Measurements from ENCODE around the gene OR2Y1.

The OR2Y1 gene

DNA sequence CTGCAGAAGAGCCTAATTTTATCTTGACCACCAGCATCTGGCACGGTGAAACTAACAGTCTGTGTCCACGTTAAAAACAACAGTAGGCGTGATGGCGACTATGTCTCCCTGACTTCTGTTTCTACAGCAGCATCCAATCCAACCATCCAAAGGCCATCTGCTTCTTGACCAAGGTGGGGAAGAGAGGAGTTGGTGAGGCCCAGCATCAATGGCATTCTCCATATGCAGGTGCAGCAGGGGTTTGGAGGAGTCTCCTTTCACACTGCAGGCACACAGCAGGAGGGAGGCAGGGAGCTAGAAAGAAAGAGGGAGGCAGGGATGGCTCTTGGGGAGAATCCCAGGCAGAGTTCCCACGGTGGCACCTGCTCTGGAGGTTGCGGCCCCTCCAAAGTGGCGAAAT lies 35.8 kb upstream of the OR2Y1 start:
- H3K9me2 ChIP-seq (ENCODE audit: low read depth, low read length) = no peaks in the 10 kb centered on the region
- no peaks in the 10 kb centered on the region for H4K20me1 ChIP-seq (ENCODE audit: insufficient read depth, low read length)
- H3K36me3 ChIP-seq (ENCODE audit: insufficient read depth, low read length) = no peaks in the 10 kb centered on the region
- TF ChIP-seq EZH2 (IDR thresholded peaks at IDR 0.05; ENCODE audit: borderline replicate concordance, low read length) = no peak
- TF ChIP-seq, protein P1, sequence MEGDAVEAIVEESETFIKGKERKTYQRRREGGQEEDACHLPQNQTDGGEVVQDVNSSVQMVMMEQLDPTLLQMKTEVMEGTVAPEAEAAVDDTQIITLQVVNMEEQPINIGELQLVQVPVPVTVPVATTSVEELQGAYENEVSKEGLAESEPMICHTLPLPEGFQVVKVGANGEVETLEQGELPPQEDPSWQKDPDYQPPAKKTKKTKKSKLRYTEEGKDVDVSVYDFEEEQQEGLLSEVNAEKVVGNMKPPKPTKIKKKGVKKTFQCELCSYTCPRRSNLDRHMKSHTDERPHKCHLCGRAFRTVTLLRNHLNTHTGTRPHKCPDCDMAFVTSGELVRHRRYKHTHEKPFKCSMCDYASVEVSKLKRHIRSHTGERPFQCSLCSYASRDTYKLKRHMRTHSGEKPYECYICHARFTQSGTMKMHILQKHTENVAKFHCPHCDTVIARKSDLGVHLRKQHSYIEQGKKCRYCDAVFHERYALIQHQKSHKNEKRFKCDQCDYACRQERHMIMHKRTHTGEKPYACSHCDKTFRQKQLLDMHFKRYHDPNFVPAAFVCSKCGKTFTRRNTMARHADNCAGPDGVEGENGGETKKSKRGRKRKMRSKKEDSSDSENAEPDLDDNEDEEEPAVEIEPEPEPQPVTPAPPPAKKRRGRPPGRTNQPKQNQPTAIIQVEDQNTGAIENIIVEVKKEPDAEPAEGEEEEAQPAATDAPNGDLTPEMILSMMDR (IDR thresholded peaks at IDR 0.05; ENCODE audit: low read length) = no peak
- no peaks in the 10 kb centered on the region for H3K4me1 ChIP-seq (ENCODE audit: insufficient read depth, low read length, severe bottlenecking)
- no peak overlapping the region for H2AFZ ChIP-seq (ENCODE audit: low read length)
- H3K4me2 ChIP-seq (ENCODE audit: low read length) = no peak overlapping the region
- H3K9me3 ChIP-seq (ENCODE audit: low read length) = peaks cover 4% of the 10 kb centered on the region; the same call in 1 of the 2 replicates
- H3K27ac ChIP-seq (ENCODE audit: low read depth, low read length, poor library complexity, severe bottlenecking) = no peak overlapping the region
- no peaks in the 10 kb centered on the region for H3K79me2 ChIP-seq (ENCODE audit: insufficient read depth, low read length)
- no peaks in the 10 kb centered on the region for H3K27me3 ChIP-seq (ENCODE audit: insufficient read depth, low read length)
- H3K9ac ChIP-seq (ENCODE audit: low read length) = no peak overlapping the region
- no peak overlapping the region for H3K4me3 ChIP-seq (ENCODE audit: low read depth, low read length, poor library complexity, severe bottlenecking)
- H3F3A ChIP-seq (ENCODE audit: insufficient read depth, low read length) = no peaks in the 10 kb centered on the region

DNA sequence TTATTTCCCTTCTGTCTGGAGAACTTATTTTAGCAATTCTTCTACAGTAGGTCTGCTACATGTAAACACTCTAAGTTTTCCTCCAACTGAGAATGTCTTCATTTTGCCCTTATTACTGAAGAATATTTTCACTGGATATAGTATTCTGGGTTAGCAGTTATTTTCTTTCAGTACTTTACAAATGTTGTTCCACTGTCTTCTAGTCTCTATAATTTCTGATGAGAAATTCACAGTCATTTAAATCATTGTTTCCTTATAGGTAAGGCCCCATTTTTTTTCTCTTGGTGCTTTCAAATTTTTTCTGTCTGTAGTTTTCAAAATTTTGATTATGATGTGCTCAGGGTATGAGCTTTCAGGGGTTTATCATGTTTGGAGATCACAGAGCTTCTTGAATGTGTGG lies 32.0 kb upstream of the OR2Y1 start:
- H2AFZ ChIP-seq (ENCODE audit: low read length) = no peak overlapping the region
- no peaks in the 10 kb centered on the region for H4K20me1 ChIP-seq (ENCODE audit: insufficient read depth, low read length)
- H3F3A ChIP-seq (ENCODE audit: insufficient read depth, low read length) = no peaks in the 10 kb centered on the region
- H3K4me2 ChIP-seq (ENCODE audit: low read length) = no peak overlapping the region
- H3K27ac ChIP-seq (ENCODE audit: low read depth, low read length, poor library complexity, severe bottlenecking) = no peak overlapping the region
- H3K79me2 ChIP-seq (ENCODE audit: insufficient read depth, low read length) = no peaks in the 10 kb centered on the region
- H3K9me2 ChIP-seq (ENCODE audit: low read depth, low read length) = no peaks in the 10 kb centered on the region
- peaks cover 4% of the 10 kb centered on the region; the same call in 1 of the 2 replicates for H3K9me3 ChIP-seq (ENCODE audit: low read length)
- TF ChIP-seq, protein P1 (IDR thresholded peaks at IDR 0.05; ENCODE audit: low read length) = no peak
- H3K9ac ChIP-seq (ENCODE audit: low read length) = no peak overlapping the region
- H3K4me1 ChIP-seq (ENCODE audit: insufficient read depth, low read length, severe bottlenecking) = no peaks in the 10 kb centered on the region
- H3K4me3 ChIP-seq (ENCODE audit: low read depth, low read length, poor library complexity, severe bottlenecking) = no peak overlapping the region
- no peaks in the 10 kb centered on the region for H3K27me3 ChIP-seq (ENCODE audit: insufficient read depth, low read length)
- no peaks in the 10 kb centered on the region for H3K36me3 ChIP-seq (ENCODE audit: insufficient read depth, low read length)

DNA sequence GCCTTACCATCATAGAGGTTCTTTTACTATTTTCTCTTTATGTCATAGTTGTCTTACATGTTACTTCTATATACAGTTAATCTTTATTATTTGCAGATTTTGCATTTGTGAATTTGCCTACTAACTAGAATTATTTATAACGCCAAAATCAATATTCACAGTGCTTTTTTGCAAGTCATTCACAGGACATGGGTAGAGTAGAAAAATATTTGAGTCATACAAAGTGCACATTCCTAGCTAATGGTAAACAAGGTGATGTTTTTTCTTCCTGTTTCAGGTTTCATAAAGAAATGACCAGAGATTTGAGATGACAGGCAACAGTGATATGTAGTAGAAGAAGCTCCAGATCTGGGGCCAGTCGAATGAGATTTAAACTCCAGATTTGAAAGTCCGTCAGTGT lies 30.0 kb upstream of the OR2Y1 start:
- no peak overlapping the region for H3K4me2 ChIP-seq (ENCODE audit: low read length)

DNA sequence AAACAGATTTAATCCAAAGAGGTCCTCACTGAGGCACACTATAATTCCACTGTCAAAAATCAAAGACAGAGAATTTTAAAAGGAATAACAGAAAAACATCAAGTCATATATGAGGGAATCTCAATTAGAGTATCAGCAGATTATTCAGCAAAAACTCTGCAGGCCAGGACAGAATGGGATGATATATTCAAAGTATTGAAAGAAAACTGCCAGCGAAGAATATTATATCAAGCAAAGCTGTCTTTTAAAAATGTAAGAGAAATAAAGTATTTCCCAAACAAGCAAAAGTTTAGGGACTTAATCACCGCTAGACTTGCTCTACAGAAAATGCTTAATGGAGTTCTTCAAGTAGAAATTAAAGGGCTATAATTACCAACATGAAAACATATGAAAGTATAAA lies 15.7 kb upstream of the OR2Y1 start:
- Histone ChIP-seq H3F3A (ENCODE audit: insufficient read depth, low read length) (no peaks in the 10 kb centered on the region), H3K27ac (ENCODE audit: low read depth, low read length, poor library complexity, severe bottlenecking) (no peak overlapping the region), H3K9ac (ENCODE audit: low read length) (no peak overlapping the region), H3K79me2 (ENCODE audit: insufficient read depth, low read length) (no peaks in the 10 kb centered on the region), H3K36me3 (ENCODE audit: insufficient read depth, low read length) (no peaks in the 10 kb centered on the region), H2AFZ (ENCODE audit: low read length) (no peak overlapping the region), H3K9me3 (ENCODE audit: low read length) (no peaks in the 10 kb centered on the region), H3K4me2 (ENCODE audit: low read length) (no peak overlapping the region), H3K27me3 (ENCODE audit: insufficient read depth, low read length) (no peaks in the 10 kb centered on the region), H3K4me3 (ENCODE audit: low read depth, low read length, poor library complexity, severe bottlenecking) (no peak overlapping the region), H3K9me2 (ENCODE audit: low read depth, low read length) (no peaks in the 10 kb centered on the region), H4K20me1 (ENCODE audit: insufficient read depth, low read length) (no peaks in the 10 kb centered on the region), H3K4me1 (ENCODE audit: insufficient read depth, low read length, severe bottlenecking) (no peaks in the 10 kb centered on the region)
- TF ChIP-seq, protein P1 (IDR thresholded peaks at IDR 0.05; ENCODE audit: low read length) = no peak
- no peak for TF ChIP-seq EZH2 (IDR thresholded peaks at IDR 0.05; ENCODE audit: borderline replicate concordance, low read length)

More for the DNA sequence above, 30.0 kb upstream of the OR2Y1 start:
- Histone ChIP-seq H3K79me2 (ENCODE audit: insufficient read depth, low read length) (no peaks in the 10 kb centered on the region), H3K36me3 (ENCODE audit: insufficient read depth, low read length) (no peaks in the 10 kb centered on the region), H3F3A (ENCODE audit: insufficient read depth, low read length) (no peaks in the 10 kb centered on the region), H3K4me1 (ENCODE audit: insufficient read depth, low read length, severe bottlenecking) (no peaks in the 10 kb centered on the region), H3K27me3 (ENCODE audit: insufficient read depth, low read length) (no peaks in the 10 kb centered on the region), H3K27ac (ENCODE audit: low read depth, low read length, poor library complexity, severe bottlenecking) (no peak overlapping the region), H3K4me3 (ENCODE audit: low read depth, low read length, poor library complexity, severe bottlenecking) (no peak overlapping the region), H3K9me3 (ENCODE audit: low read length) (peaks cover 4% of the 10 kb centered on the region; the same call in 1 of the 2 replicates), H2AFZ (ENCODE audit: low read length) (no peak overlapping the region), H4K20me1 (ENCODE audit: insufficient read depth, low read length) (no peaks in the 10 kb centered on the region), H3K9ac (ENCODE audit: low read length) (no peak overlapping the region), H3K9me2 (ENCODE audit: low read depth, low read length) (no peaks in the 10 kb centered on the region)
- TF ChIP-seq EZH2 (IDR thresholded peaks at IDR 0.05; ENCODE audit: borderline replicate concordance, low read length) = no peak

All from OCI-LY1 (cell line).